HG03139 (cell line): ENCODE data around the gene PDE6A.

Experiments
- ATAC-seq: cut with Tn5 transposase; IDR thresholded peaks from one replicate; pipeline ENCODE4 v1.9.1; 2021; ENCODE audit not compliant: unreplicated experiment

PDE6A gene

GRCh38 chr5:149930749-149931574 lies 13.6 kb downstream of the PDE6A start:
- ATAC-seq: no peak

GRCh38 chr5:149930043-149930748 lies 14.4 kb downstream of the PDE6A start:
- no peak for ATAC-seq

GRCh38 chr5:149924486-149924885 lies 20.1 kb downstream of the PDE6A start:
- ATAC-seq: no peak

- no peak for ATAC-seq
These were observed 21.6 kb downstream of the PDE6A start for GRCh38 chr5:149922950-149923349.

- no peak for ATAC-seq
These were observed 23.0 kb downstream of the PDE6A start for GRCh38 chr5:149921597-149921996.

- no peak for ATAC-seq
These were observed 27.4 kb downstream of the PDE6A start for GRCh38 chr5:149917073-149917676.

- ATAC-seq: no peak
These were observed 28.1 kb downstream of the PDE6A start for GRCh38 chr5:149916334-149917072.

GRCh38 chr5:149915392-149916260 lies 29.0 kb downstream of the PDE6A start:
- ATAC-seq: no peak

GRCh38 chr5:149913436-149914419 lies 30.9 kb downstream of the PDE6A start:
- no peak for ATAC-seq

- no peak for ATAC-seq
These were observed 32.2 kb downstream of the PDE6A start for GRCh38 chr5:149912226-149912871.

GRCh38 chr5:149911031-149911430 lies 33.6 kb downstream of the PDE6A start:
- no peak for ATAC-seq

GRCh38 chr5:149907828-149908227 lies 36.8 kb downstream of the PDE6A start:
- ATAC-seq: no peak

- no peak for ATAC-seq
These were observed 39.6 kb downstream of the PDE6A start for GRCh38 chr5:149904977-149905376.

- no peak for ATAC-seq
These were observed 40.2 kb downstream of the PDE6A start for GRCh38 chr5:149904293-149904886.

- no peak for ATAC-seq
These were observed 41.2 kb downstream of the PDE6A start for GRCh38 chr5:149903404-149903803.

GRCh38 chr5:149902177-149902576 lies 42.4 kb downstream of the PDE6A start:
- no peak for ATAC-seq

- ATAC-seq: no peak
These were observed 43.1 kb downstream of the PDE6A start for GRCh38 chr5:149901511-149901910.

- no peak for ATAC-seq
These were observed 44.2 kb downstream of the PDE6A start for GRCh38 chr5:149900390-149900789.
